SK-N-SH (cell line): ENCODE measurements around the gene HHAT. TPM values are rescaled to one million over a fixed set of nuclear protein-coding genes. Genes with fewer than 3 reads are reported as not detected.

Experiments used
- CTCF ChIA-PET: fragments of 300-600, 350-600 bp; formaldehyde crosslinking; extraction: SDS; loops from one replicate; lab custom pipeline; 2021; lab: Yijun Ruan, JAX
- POLR2A ChIA-PET: fragments of 350-600 bp; sonication (Branson Sonifier 250); formaldehyde crosslinking; extraction: SDS; loops from one replicate; lab custom pipeline; 2020; ENCODE audit warnings: antibody characterized with exemption, inconsistent platforms; lab: Yijun Ruan, JAX
- DNase-seq: peaks from one replicate; pipeline ENCODE4 v3.0.0; 2012
- H2AFZ ChIP-seq: fragments of 200-600 bp; sonication (generic); 2 replicates; pipeline ENCODE4 v1.8.1; 2016; ENCODE audit warnings: antibody characterized with exemption, mild to moderate bottlenecking, low read depth
- H3F3A ChIP-seq: fragments of 200-600 bp; sonication (generic); replicated peaks from 2 replicates; pipeline ENCODE3; 2016; ENCODE audit warnings: antibody characterized with exemption, mild to moderate bottlenecking; ENCODE audit not compliant: insufficient read depth
- H3K27ac ChIP-seq, 2 experiments: fragments of 200-500 bp in 1 of 2; fragments of 200-600 bp in 1 of 2; sonication (Bioruptor generic) in 1 of 2; sonication (generic), shearing (Covaris generic) in 1 of 2; 2 replicates each; pipeline versions ENCODE4 v1.5.1 to v1.6.1; 2014 to 2016; ENCODE audit warnings: low read depth in 2 of 2, inconsistent platforms in 1 of 2, low read length in 1 of 2, mild to moderate bottlenecking in 1 of 2, mixed read lengths in 1 of 2
- H3K27me3 ChIP-seq: fragments of 200-600 bp; sonication (generic), shearing (Covaris generic); 2 replicates; pipeline ENCODE4 v1.6.1; 2016; ENCODE audit warnings: mixed run types; ENCODE audit not compliant: insufficient read depth
- H3K36me3 ChIP-seq, 2 experiments: fragments of 200-500 bp in 1 of 2; fragments of 200-600 bp in 1 of 2; sonication (Bioruptor generic) in 1 of 2; sonication (generic) in 1 of 2; replicated peaks in 1 of 2; 2 replicates each; pipeline versions ENCODE3 to v1.5.1; 2014 to 2016; ENCODE audit warnings: low read length in 1 of 2, mild to moderate bottlenecking in 1 of 2; ENCODE audit not compliant: insufficient read depth in 2 of 2, control insufficient read depth in 1 of 2
- H3K4me1 ChIP-seq, 2 experiments: fragments of 200-500 bp in 1 of 2; fragments of 200-600 bp in 1 of 2; sonication (Bioruptor generic) in 1 of 2; sonication (generic), shearing (Covaris generic) in 1 of 2; 2 replicates each; pipeline versions ENCODE4 v1.5.1 to v1.6.1; 2014 to 2016; ENCODE audit warnings: low read depth in 1 of 2, low read length in 1 of 2, mixed run types in 1 of 2; ENCODE audit not compliant: insufficient read depth in 2 of 2, control insufficient read depth in 1 of 2
- H3K4me2 ChIP-seq: fragments of 200-600 bp; sonication (generic), shearing (Covaris generic); 2 replicates; pipeline ENCODE4 v1.6.1; 2017; ENCODE audit warnings: mixed run types
- H3K4me3 ChIP-seq, 2 experiments: fragments of 200-500 bp in 1 of 2; fragments of 200-600 bp in 1 of 2; sonication (Bioruptor generic) in 1 of 2; sonication (generic), shearing (Covaris generic) in 1 of 2; 2 replicates each; pipeline versions ENCODE4 v1.5.1 to v1.8.1; 2014 to 2016; ENCODE audit warnings: low read depth in 2 of 2, inconsistent platforms in 1 of 2, low read length in 1 of 2, mild to moderate bottlenecking in 1 of 2, mixed read lengths in 1 of 2, moderate library complexity in 1 of 2
- H3K79me2 ChIP-seq: fragments of 200-600 bp; sonication (generic); 2 replicates; pipeline ENCODE4 v1.8.1; 2017; ENCODE audit warnings: mild to moderate bottlenecking; ENCODE audit not compliant: insufficient read depth
- H3K9ac ChIP-seq: fragments of 200-600 bp; sonication (generic); 2 replicates; pipeline ENCODE4 v1.6.1; 2017; ENCODE audit warnings: mixed run types
- H3K9me2 ChIP-seq: fragments of 200-600 bp; sonication (generic); 2 replicates; pipeline ENCODE4 v1.6.1; 2017; ENCODE audit warnings: mixed run types
- H3K9me3 ChIP-seq: fragments of 200-600 bp; sonication (generic); 2 replicates; pipeline ENCODE4 v1.6.1; 2017; ENCODE audit warnings: mixed run types, mild to moderate bottlenecking, moderate library complexity
- H4K20me1 ChIP-seq: fragments of 200-600 bp; sonication (generic); 2 replicates; pipeline ENCODE4 v1.6.1; 2017; ENCODE audit warnings: mild to moderate bottlenecking, mixed run types; ENCODE audit not compliant: insufficient read depth
- CHD2 ChIP-seq: fragments of 150-350 bp; IDR thresholded peaks from 2 replicates; pipeline ENCODE4 v1.6.1; 2018; ENCODE audit warnings: low read length; ENCODE audit not compliant: partially characterized antibody
- ELF1 ChIP-seq: IDR thresholded peaks from 2 replicates; pipeline ENCODE4 v1.4.0; 2012
- EZH2phosphoT487 ChIP-seq: fragments of 200-600 bp; sonication (generic); IDR thresholded peaks from 2 replicates; pipeline ENCODE4 v1.6.1; 2017; ENCODE audit warnings: low read depth, mixed run types, mild to moderate bottlenecking, antibody characterized with exemption, moderate library complexity, borderline replicate concordance
- FOSL2 ChIP-seq: IDR thresholded peaks from 2 replicates; pipeline ENCODE4 v1.4.0; 2012; ENCODE audit warnings: low read depth, mild to moderate bottlenecking, moderate library complexity, borderline replicate concordance
- FOXJ3 ChIP-seq: sonication (generic); formaldehyde crosslinking; IDR thresholded peaks from 2 replicates; pipeline ENCODE4 v1.5.1; 2020; ENCODE audit warnings: mild to moderate bottlenecking, missing genetic modification reagents
- FOXM1 ChIP-seq: IDR thresholded peaks from 2 replicates; pipeline ENCODE4 v1.4.0; 2012; ENCODE audit warnings: low read depth, mild to moderate bottlenecking
- MEF2A ChIP-seq: IDR thresholded peaks from 2 replicates; pipeline ENCODE4 v1.4.0; 2012; ENCODE audit warnings: low read depth, borderline replicate concordance
- NRF1 ChIP-seq: IDR thresholded peaks from 2 replicates; pipeline ENCODE4 v1.6.1; 2012; ENCODE audit warnings: low read depth, mild to moderate bottlenecking, low read length
- POLR2AphosphoS5 ChIP-seq: IDR thresholded peaks from 2 replicates; pipeline ENCODE4 v1.6.1; 2012; ENCODE audit warnings: low read depth, low read length
- RAD21 ChIP-seq: IDR thresholded peaks from 2 replicates; pipeline ENCODE4 v1.6.1; 2012; ENCODE audit warnings: mild to moderate bottlenecking, low read length
- RCOR1 ChIP-seq: fragments of 150-350 bp; IDR thresholded peaks from 2 replicates; pipeline ENCODE4 v1.6.1; 2017; ENCODE audit warnings: antibody characterized with exemption, low read length
- RFX5 ChIP-seq: IDR thresholded peaks from 2 replicates; pipeline ENCODE4 v1.6.1; 2012; ENCODE audit warnings: mild to moderate bottlenecking, improper control_type of control experiment, low read length
- RXRA ChIP-seq: IDR thresholded peaks from 2 replicates; pipeline ENCODE4 v1.4.0; 2012; ENCODE audit warnings: low read depth, mild to moderate bottlenecking, borderline replicate concordance
- SIN3A ChIP-seq: IDR thresholded peaks from 2 replicates; pipeline ENCODE4 v1.6.1; 2012; ENCODE audit warnings: low read depth, mild to moderate bottlenecking, low read length, moderate library complexity, borderline replicate concordance
- YY1 ChIP-seq: IDR thresholded peaks from 2 replicates; pipeline ENCODE4 v1.4.0; 2012; ENCODE audit warnings: low read depth, mild to moderate bottlenecking
- WGBS: methylation state at CpG from one replicate; pipeline ENCODE4 v1.1.6; 2017; ENCODE audit warnings: low lambda C conversion rate; 5-methylcytosine and 5-hydroxymethylcytosine counted together
- polyA plus RNA-seq, 3 experiments: library from polyadenylated mRNA; depleted of rRNA; stranded (reverse); fragments of >200 nt; gene quantifications; 2 replicates each; pipeline ENCODE4 v1.2.3, GENCODE V29; 2012
- TF ChIP-seq, protein P1 (sequence below): fragments of 150-350 bp; IDR thresholded peaks from 2 replicates; pipeline ENCODE4 v1.6.1; 2017; ENCODE audit warnings: antibody characterized with exemption, low read length, low read depth, borderline replicate concordance
- TF ChIP-seq, protein P2 (sequence below): IDR thresholded peaks from 2 replicates; pipeline ENCODE4; 2012
- TF ChIP-seq, protein P3 (sequence below): IDR thresholded peaks from 2 replicates; pipeline ENCODE4 v1.4.0; 2012; ENCODE audit warnings: low read depth, borderline replicate concordance
- TF ChIP-seq, protein P4 (sequence below): IDR thresholded peaks from 2 replicates; pipeline ENCODE4 v1.6.1; 2012; ENCODE audit warnings: mild to moderate bottlenecking, low read depth, low read length, moderate library complexity

The HHAT gene
- polyA plus RNA-seq, 1 of the 3 experiments (the other 2 are of a cell fraction) = 8.1 TPM

DNA sequence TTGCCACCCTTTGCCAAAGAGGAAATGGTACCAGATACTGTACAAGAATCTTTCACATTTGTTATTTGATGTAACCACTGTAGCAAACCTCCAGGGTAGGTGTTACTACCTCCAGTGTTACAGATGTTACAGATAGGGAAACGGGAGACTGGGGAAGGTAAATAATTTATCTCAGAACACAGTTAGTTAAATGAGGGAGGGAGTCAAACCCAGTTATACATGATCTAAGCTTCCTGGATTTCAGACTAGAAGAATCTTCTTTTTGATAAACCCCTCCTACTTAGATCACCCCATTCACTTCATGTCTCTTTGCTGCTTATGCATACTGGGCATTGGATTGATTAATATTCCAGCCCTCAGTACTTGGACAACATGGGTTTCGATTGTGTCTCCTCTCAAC, 276.4 kb downstream of the HHAT start:
- Histone ChIP-seq H3K4me2 (no peak overlapping the region), H3K36me3 (no peaks in the 10 kb centered on the region), H2AFZ (no peak overlapping the region), H4K20me1 (no peaks in the 10 kb centered on the region), H3K27ac (no peak overlapping the region), H3K4me3 (no peak overlapping the region), H3F3A (no peaks in the 10 kb centered on the region), H3K9ac (no peak overlapping the region), H3K9me3 (no peaks in the 10 kb centered on the region), H3K79me2 (no peaks in the 10 kb centered on the region), H3K4me1 (peaks cover 0 to 3% of the 10 kb centered on the region in 2 experiments; a peak in 1 of 4 replicates), H3K9me2 (no peaks in the 10 kb centered on the region), H3K27me3 (no peaks in the 10 kb centered on the region)
- CTCF ChIA-PET = interaction anchor here (0.6 kb wide), 1 partner anchor 18 kb away, joined by 3 read pairs; no protein-coding TSS in a partner anchor
- no peak for DNase-seq
- POLR2A ChIA-PET = no interaction called here
- WGBS = 22% methylated on average over 2 of the region's 2 CpGs
- TF ChIP-seq CHD2 = no peak
- TF ChIP-seq, protein P1, sequence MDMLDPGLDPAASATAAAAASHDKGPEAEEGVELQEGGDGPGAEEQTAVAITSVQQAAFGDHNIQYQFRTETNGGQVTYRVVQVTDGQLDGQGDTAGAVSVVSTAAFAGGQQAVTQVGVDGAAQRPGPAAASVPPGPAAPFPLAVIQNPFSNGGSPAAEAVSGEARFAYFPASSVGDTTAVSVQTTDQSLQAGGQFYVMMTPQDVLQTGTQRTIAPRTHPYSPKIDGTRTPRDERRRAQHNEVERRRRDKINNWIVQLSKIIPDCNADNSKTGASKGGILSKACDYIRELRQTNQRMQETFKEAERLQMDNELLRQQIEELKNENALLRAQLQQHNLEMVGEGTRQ = no peak
- no peak for TF ChIP-seq RCOR1
- TF ChIP-seq FOXM1 = no peak
- no peak for TF ChIP-seq MEF2A
- TF ChIP-seq POLR2AphosphoS5 = no peak
- TF ChIP-seq FOSL2 = no peak
- no peak for TF ChIP-seq SIN3A
- TF ChIP-seq, protein P2, sequence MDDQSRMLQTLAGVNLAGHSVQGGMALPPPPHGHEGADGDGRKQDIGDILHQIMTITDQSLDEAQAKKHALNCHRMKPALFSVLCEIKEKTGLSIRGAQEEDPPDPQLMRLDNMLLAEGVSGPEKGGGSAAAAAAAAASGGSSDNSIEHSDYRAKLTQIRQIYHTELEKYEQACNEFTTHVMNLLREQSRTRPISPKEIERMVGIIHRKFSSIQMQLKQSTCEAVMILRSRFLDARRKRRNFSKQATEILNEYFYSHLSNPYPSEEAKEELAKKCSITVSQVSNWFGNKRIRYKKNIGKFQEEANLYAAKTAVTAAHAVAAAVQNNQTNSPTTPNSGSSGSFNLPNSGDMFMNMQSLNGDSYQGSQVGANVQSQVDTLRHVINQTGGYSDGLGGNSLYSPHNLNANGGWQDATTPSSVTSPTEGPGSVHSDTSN = no peak
- no peak for TF ChIP-seq FOXJ3 (CRISPR knock-in tag)
- TF ChIP-seq RXRA = no peak
- TF ChIP-seq, protein P3, sequence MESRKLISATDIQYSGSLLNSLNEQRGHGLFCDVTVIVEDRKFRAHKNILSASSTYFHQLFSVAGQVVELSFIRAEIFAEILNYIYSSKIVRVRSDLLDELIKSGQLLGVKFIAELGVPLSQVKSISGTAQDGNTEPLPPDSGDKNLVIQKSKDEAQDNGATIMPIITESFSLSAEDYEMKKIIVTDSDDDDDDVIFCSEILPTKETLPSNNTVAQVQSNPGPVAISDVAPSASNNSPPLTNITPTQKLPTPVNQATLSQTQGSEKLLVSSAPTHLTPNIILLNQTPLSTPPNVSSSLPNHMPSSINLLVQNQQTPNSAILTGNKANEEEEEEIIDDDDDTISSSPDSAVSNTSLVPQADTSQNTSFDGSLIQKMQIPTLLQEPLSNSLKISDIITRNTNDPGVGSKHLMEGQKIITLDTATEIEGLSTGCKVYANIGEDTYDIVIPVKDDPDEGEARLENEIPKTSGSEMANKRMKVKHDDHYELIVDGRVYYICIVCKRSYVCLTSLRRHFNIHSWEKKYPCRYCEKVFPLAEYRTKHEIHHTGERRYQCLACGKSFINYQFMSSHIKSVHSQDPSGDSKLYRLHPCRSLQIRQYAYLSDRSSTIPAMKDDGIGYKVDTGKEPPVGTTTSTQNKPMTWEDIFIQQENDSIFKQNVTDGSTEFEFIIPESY = no peak
- TF ChIP-seq EZH2phosphoT487 = no peak
- no peak for TF ChIP-seq ELF1

DNA sequence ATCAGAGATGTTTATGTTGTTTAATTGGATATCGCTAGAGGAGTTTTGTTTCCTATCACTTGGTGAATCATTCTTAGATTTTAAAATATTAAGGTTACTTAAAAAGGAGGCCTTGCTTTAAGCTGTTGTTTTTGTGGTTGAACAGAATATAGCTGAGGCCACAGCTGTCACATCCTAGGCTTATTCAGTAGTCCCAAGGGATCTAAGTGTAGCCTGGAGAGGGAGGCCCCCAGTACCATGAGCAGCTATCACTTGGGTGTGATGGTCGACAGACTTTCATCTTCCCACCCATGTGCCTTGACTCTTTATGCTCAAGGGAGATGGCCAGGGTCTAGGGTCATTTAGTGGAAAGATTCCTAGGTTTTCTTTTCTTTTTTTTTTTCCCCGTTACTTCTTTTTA, 278.7 kb downstream of the HHAT start:
- Histone ChIP-seq H3K9me3 (no peaks in the 10 kb centered on the region), H3K4me1 (no peaks in the 10 kb centered on the region), H3K79me2 (no peaks in the 10 kb centered on the region), H3K36me3 (no peaks in the 10 kb centered on the region), H3K4me3 (no peak overlapping the region), H2AFZ (no peak overlapping the region)
- no peak for DNase-seq
- 67% methylated on average over 3 of the region's 3 CpGs for WGBS
- POLR2A ChIA-PET = no interaction called here
- TF ChIP-seq RAD21 (no peak), RFX5 (no peak), YY1 (no peak), NRF1 (no peak), RXRA (no peak), FOSL2 (no peak), ELF1 (no peak), EZH2phosphoT487 (no peak)
- TF ChIP-seq, protein P1 = no peak
- TF ChIP-seq, protein P4, sequence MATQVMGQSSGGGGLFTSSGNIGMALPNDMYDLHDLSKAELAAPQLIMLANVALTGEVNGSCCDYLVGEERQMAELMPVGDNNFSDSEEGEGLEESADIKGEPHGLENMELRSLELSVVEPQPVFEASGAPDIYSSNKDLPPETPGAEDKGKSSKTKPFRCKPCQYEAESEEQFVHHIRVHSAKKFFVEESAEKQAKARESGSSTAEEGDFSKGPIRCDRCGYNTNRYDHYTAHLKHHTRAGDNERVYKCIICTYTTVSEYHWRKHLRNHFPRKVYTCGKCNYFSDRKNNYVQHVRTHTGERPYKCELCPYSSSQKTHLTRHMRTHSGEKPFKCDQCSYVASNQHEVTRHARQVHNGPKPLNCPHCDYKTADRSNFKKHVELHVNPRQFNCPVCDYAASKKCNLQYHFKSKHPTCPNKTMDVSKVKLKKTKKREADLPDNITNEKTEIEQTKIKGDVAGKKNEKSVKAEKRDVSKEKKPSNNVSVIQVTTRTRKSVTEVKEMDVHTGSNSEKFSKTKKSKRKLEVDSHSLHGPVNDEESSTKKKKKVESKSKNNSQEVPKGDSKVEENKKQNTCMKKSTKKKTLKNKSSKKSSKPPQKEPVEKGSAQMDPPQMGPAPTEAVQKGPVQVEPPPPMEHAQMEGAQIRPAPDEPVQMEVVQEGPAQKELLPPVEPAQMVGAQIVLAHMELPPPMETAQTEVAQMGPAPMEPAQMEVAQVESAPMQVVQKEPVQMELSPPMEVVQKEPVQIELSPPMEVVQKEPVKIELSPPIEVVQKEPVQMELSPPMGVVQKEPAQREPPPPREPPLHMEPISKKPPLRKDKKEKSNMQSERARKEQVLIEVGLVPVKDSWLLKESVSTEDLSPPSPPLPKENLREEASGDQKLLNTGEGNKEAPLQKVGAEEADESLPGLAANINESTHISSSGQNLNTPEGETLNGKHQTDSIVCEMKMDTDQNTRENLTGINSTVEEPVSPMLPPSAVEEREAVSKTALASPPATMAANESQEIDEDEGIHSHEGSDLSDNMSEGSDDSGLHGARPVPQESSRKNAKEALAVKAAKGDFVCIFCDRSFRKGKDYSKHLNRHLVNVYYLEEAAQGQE = no peak
- TF ChIP-seq, all 33 proteins: peak for 0
- Histone ChIP-seq H3K27ac (no peak overlapping the region), H3K4me2 (no peak overlapping the region), H3F3A (no peaks in the 10 kb centered on the region), H3K9ac (no peak overlapping the region), H4K20me1 (no peaks in the 10 kb centered on the region), H3K27me3 (no peaks in the 10 kb centered on the region), H3K9me2 (no peaks in the 10 kb centered on the region)
- CTCF ChIA-PET = interaction anchor here (1.5 kb wide), 1 partner anchor 526 kb away, joined by 5 read pairs; the partner anchor contains the start of gene KCNH1
